ENCODE data around the gene NCKIPSD.
A peak's percentile ranks its signal among the peaks of the same experiment; 100 is the strongest.

Gene NCKIPSD

GRCh38 chr3:48661501-48662144, 24.1 kb downstream of the NCKIPSD start (continued):
- TF ChIP-seq, protein P1, sequence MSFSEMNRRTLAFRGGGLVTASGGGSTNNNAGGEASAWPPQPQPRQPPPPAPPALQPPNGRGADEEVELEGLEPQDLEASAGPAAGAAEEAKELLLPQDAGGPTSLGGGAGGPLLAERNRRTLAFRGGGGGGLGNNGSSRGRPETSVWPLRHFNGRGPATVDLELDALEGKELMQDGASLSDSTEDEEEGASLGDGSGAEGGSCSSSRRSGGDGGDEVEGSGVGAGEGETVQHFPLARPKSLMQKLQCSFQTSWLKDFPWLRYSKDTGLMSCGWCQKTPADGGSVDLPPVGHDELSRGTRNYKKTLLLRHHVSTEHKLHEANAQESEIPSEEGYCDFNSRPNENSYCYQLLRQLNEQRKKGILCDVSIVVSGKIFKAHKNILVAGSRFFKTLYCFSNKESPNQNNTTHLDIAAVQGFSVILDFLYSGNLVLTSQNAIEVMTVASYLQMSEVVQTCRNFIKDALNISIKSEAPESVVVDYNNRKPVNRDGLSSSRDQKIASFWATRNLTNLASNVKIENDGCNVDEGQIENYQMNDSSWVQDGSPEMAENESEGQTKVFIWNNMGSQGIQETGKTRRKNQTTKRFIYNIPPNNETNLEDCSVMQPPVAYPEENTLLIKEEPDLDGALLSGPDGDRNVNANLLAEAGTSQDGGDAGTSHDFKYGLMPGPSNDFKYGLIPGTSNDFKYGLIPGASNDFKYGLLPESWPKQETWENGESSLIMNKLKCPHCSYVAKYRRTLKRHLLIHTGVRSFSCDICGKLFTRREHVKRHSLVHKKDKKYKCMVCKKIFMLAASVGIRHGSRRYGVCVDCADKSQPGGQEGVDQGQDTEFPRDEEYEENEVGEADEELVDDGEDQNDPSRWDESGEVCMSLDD (tag by site-specific recombination; IDR thresholded peaks at IDR 0.05): peak; percentile 49; the same call in 1 of the 2 replicates
- TF ChIP-seq SP2 (tag by site-specific recombination; IDR thresholded peaks at IDR 0.05) (no peak), WT1 (tag by site-specific recombination; IDR thresholded peaks at IDR 0.05) (0 out of 2 replicates have a peak, but pooled peaks have one; percentile 21), ZNF621 (tag by site-specific recombination; IDR thresholded peaks at IDR 0.05) (no peak), OVOL3 (tag by site-specific recombination; IDR thresholded peaks at IDR 0.05) (no peak), ZNF335 (tag by site-specific recombination; conservative IDR thresholded peaks at IDR 0.05) (peak; percentile 45; the same call in 1 of the 2 replicates), ZXDB (tag by site-specific recombination; IDR thresholded peaks at IDR 0.05) (peak; percentile 29; the same call in 1 of the 2 replicates), ZNF473 (tag by site-specific recombination; IDR thresholded peaks at IDR 0.05) (no peak), ZNF175 (tag by site-specific recombination; IDR thresholded peaks at IDR 0.05) (no peak), HOXA7 (CRISPR knock-in tag; IDR thresholded peaks at IDR 0.05; ENCODE audit: borderline replicate concordance) (peak; percentile 89), YY1 (tag by site-specific recombination; IDR thresholded peaks at IDR 0.05) (no peak), SP7 (tag by site-specific recombination; IDR thresholded peaks at IDR 0.05) (0 out of 2 replicates have a peak, but pooled peaks have one; percentile 37), ZNF704 (tag by site-specific recombination; IDR thresholded peaks at IDR 0.05) (0 out of 2 replicates have a peak, but pooled peaks have one; percentile 55), ZBTB17 (tag by site-specific recombination; IDR thresholded peaks at IDR 0.05) (0 out of 2 replicates have a peak, but pooled peaks have one; percentile 20)
- TF ChIP-seq, protein P2, sequence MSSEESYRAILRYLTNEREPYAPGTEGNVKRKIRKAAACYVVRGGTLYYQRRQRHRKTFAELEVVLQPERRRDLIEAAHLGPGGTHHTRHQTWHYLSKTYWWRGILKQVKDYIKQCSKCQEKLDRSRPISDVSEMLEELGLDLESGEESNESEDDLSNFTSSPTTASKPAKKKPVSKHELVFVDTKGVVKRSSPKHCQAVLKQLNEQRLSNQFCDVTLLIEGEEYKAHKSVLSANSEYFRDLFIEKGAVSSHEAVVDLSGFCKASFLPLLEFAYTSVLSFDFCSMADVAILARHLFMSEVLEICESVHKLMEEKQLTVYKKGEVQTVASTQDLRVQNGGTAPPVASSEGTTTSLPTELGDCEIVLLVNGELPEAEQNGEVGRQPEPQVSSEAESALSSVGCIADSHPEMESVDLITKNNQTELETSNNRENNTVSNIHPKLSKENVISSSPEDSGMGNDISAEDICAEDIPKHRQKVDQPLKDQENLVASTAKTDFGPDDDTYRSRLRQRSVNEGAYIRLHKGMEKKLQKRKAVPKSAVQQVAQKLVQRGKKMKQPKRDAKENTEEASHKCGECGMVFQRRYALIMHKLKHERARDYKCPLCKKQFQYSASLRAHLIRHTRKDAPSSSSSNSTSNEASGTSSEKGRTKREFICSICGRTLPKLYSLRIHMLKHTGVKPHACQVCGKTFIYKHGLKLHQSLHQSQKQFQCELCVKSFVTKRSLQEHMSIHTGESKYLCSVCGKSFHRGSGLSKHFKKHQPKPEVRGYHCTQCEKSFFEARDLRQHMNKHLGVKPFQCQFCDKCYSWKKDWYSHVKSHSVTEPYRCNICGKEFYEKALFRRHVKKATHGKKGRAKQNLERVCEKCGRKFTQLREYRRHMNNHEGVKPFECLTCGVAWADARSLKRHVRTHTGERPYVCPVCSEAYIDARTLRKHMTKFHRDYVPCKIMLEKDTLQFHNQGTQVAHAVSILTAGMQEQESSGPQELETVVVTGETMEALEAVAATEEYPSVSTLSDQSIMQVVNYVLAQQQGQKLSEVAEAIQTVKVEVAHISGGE (tag by site-specific recombination; conservative IDR thresholded peaks at IDR 0.05; ENCODE audit: low read depth): 0 out of 2 replicates have a peak, but pooled peaks have one; percentile 31
- TF ChIP-seq, protein P3, sequence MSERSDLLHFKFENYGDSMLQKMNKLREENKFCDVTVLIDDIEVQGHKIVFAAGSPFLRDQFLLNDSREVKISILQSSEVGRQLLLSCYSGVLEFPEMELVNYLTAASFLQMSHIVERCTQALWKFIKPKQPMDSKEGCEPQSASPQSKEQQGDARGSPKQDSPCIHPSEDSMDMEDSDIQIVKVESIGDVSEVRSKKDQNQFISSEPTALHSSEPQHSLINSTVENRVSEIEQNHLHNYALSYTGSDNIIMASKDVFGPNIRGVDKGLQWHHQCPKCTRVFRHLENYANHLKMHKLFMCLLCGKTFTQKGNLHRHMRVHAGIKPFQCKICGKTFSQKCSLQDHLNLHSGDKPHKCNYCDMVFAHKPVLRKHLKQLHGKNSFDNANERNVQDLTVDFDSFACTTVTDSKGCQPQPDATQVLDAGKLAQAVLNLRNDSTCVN (tag by site-specific recombination; optimal IDR thresholded peaks at IDR 0.05): peak; percentile 20

- Histone ChIP-seq H3K36me3 (ENCODE audit: control insufficient read depth in 2 of 2, insufficient read depth in 1 of 2, low read length in 2 of 2) (no peaks in the 10 kb centered on the region), H3K4me1 (ENCODE audit: control insufficient read depth, insufficient read depth, low read length) (no peaks in the 10 kb centered on the region), H3K27ac (ENCODE audit: extremely low read depth, low read depth, low read length) (no peak overlapping the region), H3K4me3 (ENCODE audit: low read depth, low read length) (0 out of 2 replicates have a peak overlapping the region, but pooled peaks have one; percentile 36), H3K9me3 (ENCODE audit: control insufficient read depth, insufficient read depth, low read depth, low read length) (no peaks in the 10 kb centered on the region)
- CTCF ChIA-PET: no interaction called here
- TF ChIP-seq ZNF16 (tag by site-specific recombination; IDR thresholded peaks at IDR 0.05; ENCODE audit: low read depth) (no peak), GLIS1 (tag by site-specific recombination; IDR thresholded peaks at IDR 0.05) (no peak), ZSCAN23 (tag by site-specific recombination; IDR thresholded peaks at IDR 0.05) (no peak), ZNF132 (tag by site-specific recombination; IDR thresholded peaks at IDR 0.05; ENCODE audit: borderline replicate concordance) (no peak), ZNF624 (tag by site-specific recombination; IDR thresholded peaks at IDR 0.05) (no peak), HOXA7 (CRISPR knock-in tag; IDR thresholded peaks at IDR 0.05; ENCODE audit: borderline replicate concordance) (no peak), ZSCAN18 (tag by site-specific recombination; IDR thresholded peaks at IDR 0.05) (no peak), PRDM4 (tag by site-specific recombination; IDR thresholded peaks at IDR 0.05) (no peak)
- POLR2A ChIA-PET: no interaction called here
Measured at GRCh38 chr3:48660800-48661400, 24.8 kb downstream of the NCKIPSD start.

Data from HEK293 (cell line).